Erythroblast (primary cell): ENCODE data around the gene APP.

Source experiments
- GATA1 ChIP-seq: IDR thresholded peaks from 2 replicates; pipeline ENCODE4 v1.6.1; 2011; ENCODE audit warnings: low read depth, mild to moderate bottlenecking, control low read depth, low read length, moderate library complexity
- POLR2A ChIP-seq: IDR thresholded peaks from 2 replicates; pipeline ENCODE4 v1.6.1; 2011; ENCODE audit warnings: mild to moderate bottlenecking, low read length

- TF ChIP-seq POLR2A: no peak
- TF ChIP-seq GATA1: no peak
These were observed 119.7 kb downstream of the APP start for GRCh38 chr21:26050857-26051256.
